Loucy (cell line): Measurements from ENCODE around the gene ARL13A.

Source experiments
- H2AFZ ChIP-seq: fragments of 200-600 bp; sonication (generic); 2 replicates; pipeline ENCODE4 v1.6.0; 2016; ENCODE audit warnings: antibody characterized with exemption, mild to moderate bottlenecking, low read length, moderate library complexity
- H3F3A ChIP-seq: fragments of 200-600 bp; 2 replicates; pipeline ENCODE4 v1.6.0; 2016; ENCODE audit warnings: antibody characterized with exemption, low read depth, mild to moderate bottlenecking
- H3K27me3 ChIP-seq: fragments of 200-600 bp; sonication (generic); 2 replicates; pipeline ENCODE4 v1.6.1; 2014; ENCODE audit warnings: low read length, mild to moderate bottlenecking; ENCODE audit not compliant: insufficient read depth, poor library complexity, severe bottlenecking
- H3K36me3 ChIP-seq: fragments of 200-600 bp; sonication (generic); 2 replicates; pipeline ENCODE4 v1.6.1; 2016; ENCODE audit warnings: low read length; ENCODE audit not compliant: insufficient read depth
- H3K4me1 ChIP-seq: fragments of 200-600 bp; sonication (generic); 2 replicates; pipeline ENCODE4 v1.5.1; 2014; ENCODE audit warnings: low read length, mild to moderate bottlenecking; ENCODE audit not compliant: insufficient read depth, poor library complexity, severe bottlenecking
- H3K4me2 ChIP-seq: fragments of 200-600 bp; sonication (generic); 2 replicates; pipeline ENCODE4 v1.6.0; 2014; ENCODE audit warnings: antibody characterized with exemption, low read length, low read depth, mild to moderate bottlenecking; ENCODE audit not compliant: poor library complexity, severe bottlenecking
- H3K4me3 ChIP-seq: fragments of 200-600 bp; sonication (generic); 2 replicates; pipeline ENCODE4 v1.5.1; 2014; ENCODE audit warnings: low read length, mild to moderate bottlenecking, mixed read lengths; ENCODE audit not compliant: poor library complexity, severe bottlenecking
- H3K79me2 ChIP-seq: fragments of 200-600 bp; sonication (generic); 2 replicates; pipeline ENCODE4 v1.6.1; 2014; ENCODE audit warnings: low read length; ENCODE audit not compliant: insufficient read depth
- H3K9ac ChIP-seq: fragments of 200-600 bp; sonication (generic); 2 replicates; pipeline ENCODE4 v1.6.0; 2014; ENCODE audit warnings: mild to moderate bottlenecking, low read depth, low read length, moderate library complexity; ENCODE audit not compliant: poor library complexity, severe bottlenecking
- H3K9me2 ChIP-seq: fragments of 200-600 bp; sonication (generic); replicated peaks from 2 replicates; pipeline ENCODE4 v1.6.1; 2016; ENCODE audit warnings: low read depth, low read length, mixed read lengths
- H3K9me3 ChIP-seq: fragments of 200-600 bp; sonication (generic); 2 replicates; pipeline ENCODE4 v1.6.1; 2014; ENCODE audit warnings: mild to moderate bottlenecking, antibody characterized with exemption, low read length, low read depth; ENCODE audit not compliant: insufficient read depth
- H4K20me1 ChIP-seq: fragments of 200-600 bp; sonication (generic); 2 replicates; pipeline ENCODE4 v1.6.0; 2014; ENCODE audit warnings: antibody characterized with exemption, low read length, mild to moderate bottlenecking; ENCODE audit not compliant: insufficient read depth, poor library complexity, severe bottlenecking
- CTCF ChIP-seq: fragments of 200-600 bp; sonication (generic); conservative IDR thresholded peaks from 2 replicates; pipeline ENCODE4 v1.5.1; 2014; ENCODE audit warnings: mild to moderate bottlenecking, antibody characterized with exemption, low read length
- EZH2phosphoT487 ChIP-seq: fragments of 200-600 bp; IDR thresholded peaks from 2 replicates; pipeline ENCODE4 v1.6.1; 2018; ENCODE audit warnings: antibody characterized with exemption, mild to moderate bottlenecking, moderate library complexity, borderline replicate concordance

ARL13A gene

GRCh38 chrX:100975212-100975611 lies 5.7 kb downstream of the ARL13A start:
- no peak overlapping the region for H3K9ac ChIP-seq
- H3K4me1 ChIP-seq = no peaks in the 10 kb centered on the region
- H3K9me3 ChIP-seq = no peaks in the 10 kb centered on the region
- H3K27me3 ChIP-seq = no peaks in the 10 kb centered on the region
- no peaks in the 10 kb centered on the region for H3K79me2 ChIP-seq
- H3K36me3 ChIP-seq = no peaks in the 10 kb centered on the region
- H4K20me1 ChIP-seq = no peaks in the 10 kb centered on the region
- TF ChIP-seq CTCF (no peak), EZH2phosphoT487 (no peak)
- no peaks in the 10 kb centered on the region for H3K9me2 ChIP-seq
- H3K4me2 ChIP-seq = no peak overlapping the region
- no peak overlapping the region for H2AFZ ChIP-seq
- H3F3A ChIP-seq = no peaks in the 10 kb centered on the region
- H3K4me3 ChIP-seq = no peak overlapping the region

- H3K36me3 ChIP-seq = no peaks in the 10 kb centered on the region
- no peaks in the 10 kb centered on the region for H3F3A ChIP-seq
- no peaks in the 10 kb centered on the region for H3K9me2 ChIP-seq
- no peaks in the 10 kb centered on the region for H3K79me2 ChIP-seq
- H3K4me2 ChIP-seq = no peak overlapping the region
- no peaks in the 10 kb centered on the region for H4K20me1 ChIP-seq
- no peaks in the 10 kb centered on the region for H3K27me3 ChIP-seq
- no peak overlapping the region for H3K9ac ChIP-seq
- no peak overlapping the region for H3K4me3 ChIP-seq
- H3K9me3 ChIP-seq = no peaks in the 10 kb centered on the region
- H3K4me1 ChIP-seq = no peaks in the 10 kb centered on the region
- no peak for TF ChIP-seq EZH2phosphoT487
- TF ChIP-seq CTCF = no peak
- H2AFZ ChIP-seq = no peak overlapping the region
These were observed 6.7 kb downstream of the ARL13A start for GRCh38 chrX:100976211-100976610.

DNA sequence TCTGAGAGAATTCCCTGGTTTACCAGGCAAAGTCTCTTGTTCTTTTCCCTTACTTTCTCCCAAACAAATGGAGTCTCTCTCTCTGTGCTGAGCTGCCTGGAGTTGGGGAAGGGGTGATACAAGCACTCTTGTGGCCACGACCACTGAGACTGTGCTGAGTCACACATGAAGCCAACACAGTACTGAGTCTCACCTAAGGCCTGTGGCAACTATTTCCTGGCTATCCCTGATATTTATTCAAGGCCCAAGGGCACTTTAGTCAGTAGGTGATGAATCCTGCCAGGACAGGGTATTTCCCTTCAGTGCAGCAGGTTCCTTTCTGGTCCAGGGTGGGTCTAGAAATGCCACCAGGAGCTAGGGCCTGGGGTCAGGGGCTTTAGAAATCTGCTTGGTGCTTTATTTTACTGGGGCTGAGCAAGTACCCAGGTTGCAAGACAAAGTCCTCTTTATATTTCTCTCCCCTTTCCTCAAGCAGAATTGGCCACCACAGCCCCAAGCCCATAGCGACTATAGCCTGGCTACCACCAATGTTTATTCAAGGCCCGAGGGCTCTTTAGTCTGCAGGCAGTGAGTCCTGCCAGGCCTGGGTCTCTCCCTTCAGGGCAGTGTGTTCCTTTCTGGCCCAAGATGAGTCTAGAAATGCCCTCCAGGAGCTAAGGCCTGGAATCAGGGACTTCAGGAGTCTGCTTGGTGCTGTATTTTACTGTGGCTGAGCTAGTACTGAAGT lies 10.5 kb downstream of the ARL13A start:
- Histone ChIP-seq H2AFZ (no peak overlapping the region), H3K9ac (no peak overlapping the region), H4K20me1 (no peaks in the 10 kb centered on the region), H3K79me2 (no peaks in the 10 kb centered on the region), H3K27me3 (no peaks in the 10 kb centered on the region), H3F3A (no peaks in the 10 kb centered on the region), H3K4me1 (no peaks in the 10 kb centered on the region), H3K9me2 (no peaks in the 10 kb centered on the region), H3K9me3 (no peaks in the 10 kb centered on the region), H3K4me3 (no peak overlapping the region), H3K36me3 (no peaks in the 10 kb centered on the region), H3K4me2 (no peak overlapping the region)
- TF ChIP-seq CTCF (no peak), EZH2phosphoT487 (no peak)
